ENCODE data around the gene XPNPEP1. TPM values are rescaled to one million over a fixed set of nuclear protein-coding genes. Genes with fewer than 3 reads are reported as not detected.
A peak's percentile ranks its signal among the peaks of the same experiment; 100 is the strongest.

The XPNPEP1 gene
- total RNA-seq, 4 donors from 2014 or later, result 108 to 298 (median 127) TPM

GRCh38 chr10:109902992-109903947 lies 20.0 kb downstream of the XPNPEP1 start:
- peak overlapping the region; percentile 34 to 75 (median 59) for H3K27ac ChIP-seq
- peaks cover 0 to 62% (median 38%) of the 10 kb centered on the region in 4 donors for H3K4me1 ChIP-seq
- H3K4me3 ChIP-seq, result no peak overlapping the region
- intact Hi-C loops (cut with DNase I; ENCODE audit: low total_unique reads) (no loop called here), in situ Hi-C loops (cut with MboI; ENCODE audit: low pct_ligation_motif_present in 1 of 4, low pct_unique_long_range_greater_than_20kb in 1 of 4, low sequenced_read_pairs in 3 of 4) (no loop called here)
- H3K36me3 ChIP-seq, result no peaks in the 10 kb centered on the region
- no peaks in the 10 kb centered on the region for H3K9me3 ChIP-seq
- H3K27me3 ChIP-seq, result no peaks in the 10 kb centered on the region
- 42 to 65% methylated on average over 3 to 7 of the region's 7 CpGs for WGBS, 2 donors (ENCODE audit: low coverage in 1 of 2)
- DNase-seq, result no peak
- no peak for TF ChIP-seq POLR2AphosphoS5 (IDR thresholded peaks at IDR 0.05)
- TF ChIP-seq POLR2A (IDR thresholded peaks at IDR 0.05), result no peak
- TF ChIP-seq CTCF (IDR thresholded peaks at IDR 0.05), result no peak
- no peak for TF ChIP-seq EP300 (IDR thresholded peaks at IDR 0.05; ENCODE audit: low read depth)

GRCh38 chr10:109899356-109900331 lies 23.7 kb downstream of the XPNPEP1 start:
- TF ChIP-seq POLR2AphosphoS5 (IDR thresholded peaks at IDR 0.05) (peak in 2 of 3 donors; percentile 4 to 9), POLR2A (IDR thresholded peaks at IDR 0.05) (no peak)
- H3K36me3 ChIP-seq, result no peaks in the 10 kb centered on the region
- H3K4me3 ChIP-seq, result no peak overlapping the region
- DNase-seq, result no peak
- peaks cover 12 to 52% (median 33%) of the 10 kb centered on the region in 4 donors for H3K4me1 ChIP-seq
- no peaks in the 10 kb centered on the region for H3K27me3 ChIP-seq
- no peaks in the 10 kb centered on the region for H3K9me3 ChIP-seq
- intact Hi-C loops (cut with DNase I; ENCODE audit: low total_unique reads), result no loop called here
- peak overlapping the region; percentile 54 to 71 (median 64) for H3K27ac ChIP-seq
- in situ Hi-C loops (cut with MboI; ENCODE audit: low pct_ligation_motif_present in 1 of 4, low pct_unique_long_range_greater_than_20kb in 1 of 4, low sequenced_read_pairs in 3 of 4), result loop anchor here in 2 of 4 donors (25.0 kb wide), 4 partner anchors 88 to 663 kb away; partner anchors contain the start of gene SMC3 (in 1 of the 2)
- WGBS, 2 donors (ENCODE audit: low coverage in 1 of 2), result 55 to 74% methylated on average over 3 to 9 of the region's 9 CpGs

GRCh38 chr10:109898666-109899355 lies 24.5 kb downstream of the XPNPEP1 start:
- intact Hi-C loops (cut with DNase I; ENCODE audit: low total_unique reads) (no loop called here), in situ Hi-C loops (cut with MboI; ENCODE audit: low pct_ligation_motif_present in 1 of 4, low pct_unique_long_range_greater_than_20kb in 1 of 4, low sequenced_read_pairs in 3 of 4) (loop anchor here in 2 of 4 donors (25.0 kb wide), 4 partner anchors 88 to 663 kb away; partner anchors contain the start of gene SMC3 (in 1 of the 2))
- 67 to 73% methylated on average over 1 to 5 of the region's 5 CpGs for WGBS, 2 donors (ENCODE audit: low coverage in 1 of 2)
- Histone ChIP-seq H3K36me3 (no peaks in the 10 kb centered on the region), H3K4me3 (no peak overlapping the region), H3K27me3 (no peaks in the 10 kb centered on the region), H3K27ac (peak overlapping the region; percentile 54 to 71 (median 64)), H3K9me3 (no peaks in the 10 kb centered on the region), H3K4me1 (peaks cover 12 to 59% (median 33%) of the 10 kb centered on the region in 4 donors)
- no peak for DNase-seq
- no peak for TF ChIP-seq EP300 (IDR thresholded peaks at IDR 0.05; ENCODE audit: low read depth)
- TF ChIP-seq POLR2AphosphoS5 (IDR thresholded peaks at IDR 0.05), result no peak
- TF ChIP-seq POLR2A (IDR thresholded peaks at IDR 0.05), result no peak
- no peak for TF ChIP-seq CTCF (IDR thresholded peaks at IDR 0.05)

- intact Hi-C loops (cut with DNase I; ENCODE audit: low total_unique reads), result no loop called here
- no peak for DNase-seq
- H3K27ac ChIP-seq, result peak overlapping the region in 2 of 4 donors; percentile 58 to 70
Observed at GRCh38 chr10:109898007-109898406, 25.3 kb downstream of the XPNPEP1 start.

More at GRCh38 chr10:109898007-109898406, 25.3 kb downstream of the XPNPEP1 start:
- no peaks in the 10 kb centered on the region for H3K27me3 ChIP-seq
- peaks cover 12 to 51% (median 27%) of the 10 kb centered on the region in 4 donors for H3K4me1 ChIP-seq
- TF ChIP-seq CTCF (IDR thresholded peaks at IDR 0.05), result no peak
- TF ChIP-seq POLR2A (IDR thresholded peaks at IDR 0.05), result no peak
- TF ChIP-seq EP300 (IDR thresholded peaks at IDR 0.05; ENCODE audit: low read depth), result no peak
- no peak for TF ChIP-seq POLR2AphosphoS5 (IDR thresholded peaks at IDR 0.05)
- no peak overlapping the region for H3K4me3 ChIP-seq
- no peaks in the 10 kb centered on the region for H3K36me3 ChIP-seq
- WGBS, 2 donors (ENCODE audit: low coverage in 1 of 2), result 93 to 98% methylated on average over 5 to 6 of the region's 6 CpGs
- in situ Hi-C loops (cut with MboI; ENCODE audit: low pct_ligation_motif_present in 1 of 4, low pct_unique_long_range_greater_than_20kb in 1 of 4, low sequenced_read_pairs in 3 of 4), result loop anchor here in 2 of 4 donors (25.0 kb wide), 4 partner anchors 89 to 664 kb away; partner anchors contain the start of gene SMC3 (in 1 of the 2)
- no peaks in the 10 kb centered on the region for H3K9me3 ChIP-seq

Data from transverse colon (tissue), 4 donors.